ENCODE measurements around the gene POLDIP2.

- TF ChIP-seq, protein P1, sequence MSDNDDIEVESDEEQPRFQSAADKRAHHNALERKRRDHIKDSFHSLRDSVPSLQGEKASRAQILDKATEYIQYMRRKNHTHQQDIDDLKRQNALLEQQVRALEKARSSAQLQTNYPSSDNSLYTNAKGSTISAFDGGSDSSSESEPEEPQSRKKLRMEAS (IDR thresholded peaks at IDR 0.05; ENCODE audit: insufficient read depth, insufficient read length), result no peak
- TF ChIP-seq CTCF (IDR thresholded peaks at IDR 0.05; ENCODE audit: extremely low read depth in 1 of 2, insufficient read depth in 1 of 2, low read depth in 1 of 2, low read length in 2 of 2) (no peak), JUN (IDR thresholded peaks at IDR 0.05; ENCODE audit: borderline replicate concordance, insufficient read depth, insufficient read length, low read depth) (no peak), POLR2AphosphoS5 (IDR thresholded peaks at IDR 0.05; ENCODE audit: insufficient read depth, low read depth, low read length) (no peak), POLR2A (IDR thresholded peaks at IDR 0.05; ENCODE audit: low read depth, low read length) (no peak), EZH2 (IDR thresholded peaks at IDR 0.05; ENCODE audit: borderline replicate concordance, low read depth, low read length, severe bottlenecking) (no peak), MYC (IDR thresholded peaks at IDR 0.05; ENCODE audit: low read depth, low read length) (no peak), GATA2 (IDR thresholded peaks at IDR 0.05; ENCODE audit: insufficient read depth, insufficient read length, low read depth, low read length) (no peak), FOS (IDR thresholded peaks at IDR 0.05; ENCODE audit: borderline replicate concordance, insufficient read depth, low read length) (no peak)
Measured at GRCh38 chr17:28342313-28342712, 15.0 kb downstream of the POLDIP2 start.

Data from endothelial cell of umbilical vein (primary cell).